Right ventricle myocardium inferior (tissue), 1 donor: Measurements from ENCODE around the gene SERPINA1. TPM values are rescaled to one million over a fixed set of nuclear protein-coding genes. Genes with fewer than 3 reads are reported as not detected.

Experiments used
- ATAC-seq: fragments of 200-7000 bp; cut with Tn5 transposase; one replicate; pipeline ENCODE4 v1.9.1; 2020; ENCODE audit warnings: mild to moderate bottlenecking, moderate library complexity
- DNase-seq: peaks from one replicate; pipeline ENCODE4 v3.0.0; 2021; ENCODE audit errors: missing footprints
- intact Hi-C: fragments of 100-400 bp; cut with DNase I; formaldehyde crosslinking; loops from one replicate; pipeline ENCODE4 v1.11.0; 2022
- total RNA-seq: library from RNA; stranded (reverse); fragmentation: NEBNext Ultra II Directional; extraction: Animal tissue kit (Norgen Biotek cat#: 25700); gene quantifications from one replicate; pipeline ENCODE4 v1.2.1, GENCODE V29; 2021
- donor health status: DM: no; HTN: yes; CAD: no; lungs with severe emphysema.

Gene SERPINA1
- total RNA-seq, 1 donor from 2014 or later = 9.1 TPM

- intact Hi-C loops = no loop called here
- no peak for ATAC-seq
These were observed 1.1 kb downstream of the SERPINA1 start for GRCh38 chr14:94387051-94388026.

GRCh38 chr14:94386085-94387031, 2.0 kb downstream of the SERPINA1 start:
- no peak for DNase-seq
- intact Hi-C loops = no loop called here
- no peak for ATAC-seq

More at GRCh38 chr14:94387051-94388026, 1.1 kb downstream of the SERPINA1 start:
- DNase-seq = no peak

GRCh38 chr14:94385553-94386057, 2.8 kb downstream of the SERPINA1 start:
- ATAC-seq = no peak
- no peak for DNase-seq
- intact Hi-C loops = no loop called here

- DNase-seq (no peak), ATAC-seq (no peak)
- intact Hi-C loops = no loop called here
These were observed 4.1 kb downstream of the SERPINA1 start for GRCh38 chr14:94384342-94384741.

GRCh38 chr14:94383777-94384176, 4.6 kb downstream of the SERPINA1 start:
- intact Hi-C loops = no loop called here
- no peak for ATAC-seq

GRCh38 chr14:94382716-94383596, 5.4 kb downstream of the SERPINA1 start:
- DNase-seq = no peak
- intact Hi-C loops = no loop called here
- ATAC-seq = no peak

More at GRCh38 chr14:94383777-94384176, 4.6 kb downstream of the SERPINA1 start:
- no peak for DNase-seq

- intact Hi-C loops = no loop called here
- DNase-seq (no peak), ATAC-seq (no peak)
These were observed 6.2 kb downstream of the SERPINA1 start for GRCh38 chr14:94382099-94382715.

GRCh38 chr14:94381149-94382030, 7.0 kb downstream of the SERPINA1 start:
- intact Hi-C loops = no loop called here
- ATAC-seq (no peak), DNase-seq (no peak)

- ATAC-seq (no peak), DNase-seq (no peak)
- intact Hi-C loops = no loop called here
These were observed 7.9 kb downstream of the SERPINA1 start for GRCh38 chr14:94380225-94381148.

- intact Hi-C loops = no loop called here
- ATAC-seq = no peak
- DNase-seq = no peak
These were observed 8.8 kb downstream of the SERPINA1 start for GRCh38 chr14:94379291-94380224.

GRCh38 chr14:94378527-94379290, 9.7 kb downstream of the SERPINA1 start:
- ATAC-seq = no peak
- no peak for DNase-seq
- intact Hi-C loops = no loop called here

- DNase-seq (no peak), ATAC-seq (no peak)
- intact Hi-C loops = no loop called here
These were observed 10.4 kb downstream of the SERPINA1 start for GRCh38 chr14:94377866-94378470.

- no peak for DNase-seq
- ATAC-seq = no peak
- intact Hi-C loops = no loop called here
These were observed 11.2 kb downstream of the SERPINA1 start for GRCh38 chr14:94376976-94377865.
